SJSA1 (cell line): Measurements from ENCODE around the gene LYZL6. TPM values are rescaled to one million over a fixed set of nuclear protein-coding genes. Genes with fewer than 3 reads are reported as not detected.
A peak's percentile ranks its signal among the peaks of the same experiment; 100 is the strongest.

ENCODE experiments used
- DNase-seq, 2 experiments: peaks; one replicate each; pipeline ENCODE4 v3.0.0-alpha.2; 2015 to 2020; ENCODE audit warnings: low spot score in 2 of 2, low read depth in 1 of 2
- H3K27ac ChIP-seq: fragments of 250-450 bp; sonication (Bioruptor Pico); 2 replicates; pipeline ENCODE4 v1.5.1; 2020; ENCODE audit warnings: mild to moderate bottlenecking, moderate library complexity
- H3K27me3 ChIP-seq: fragments of 250-450 bp; sonication (Bioruptor Pico); replicated peaks from 2 replicates; pipeline ENCODE4 v1.5.1; 2020; ENCODE audit warnings: mild to moderate bottlenecking, moderate library complexity
- H3K36me3 ChIP-seq: fragments of 250-450 bp; sonication (Bioruptor Pico); 2 replicates; pipeline ENCODE4 v1.5.1; 2020; ENCODE audit warnings: mild to moderate bottlenecking
- H3K4me1 ChIP-seq: fragments of 250-450 bp; sonication (Bioruptor Pico); replicated peaks from 2 replicates; pipeline ENCODE4 v1.6.1; 2021; ENCODE audit warnings: mild to moderate bottlenecking
- H3K4me3 ChIP-seq: fragments of 250-450 bp; sonication (Bioruptor Pico); 2 replicates; pipeline ENCODE4 v1.5.1; 2020; ENCODE audit warnings: mild to moderate bottlenecking
- H3K9me3 ChIP-seq: fragments of 250-450 bp; sonication (Bioruptor Pico); replicated peaks from 2 replicates; pipeline ENCODE4 v1.5.1; 2020; ENCODE audit warnings: mild to moderate bottlenecking
- total RNA-seq: library from RNA; depleted of rRNA; stranded (reverse); fragments of >200 nt; shearing (Covaris generic); gene quantifications from 2 replicates; pipeline ENCODE4 v1.2.3, GENCODE V29; 2014; rRNA removed

Gene LYZL6, protein sequence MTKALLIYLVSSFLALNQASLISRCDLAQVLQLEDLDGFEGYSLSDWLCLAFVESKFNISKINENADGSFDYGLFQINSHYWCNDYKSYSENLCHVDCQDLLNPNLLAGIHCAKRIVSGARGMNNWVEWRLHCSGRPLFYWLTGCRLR
- total RNA-seq = not detected in 2 replicates

DNA sequence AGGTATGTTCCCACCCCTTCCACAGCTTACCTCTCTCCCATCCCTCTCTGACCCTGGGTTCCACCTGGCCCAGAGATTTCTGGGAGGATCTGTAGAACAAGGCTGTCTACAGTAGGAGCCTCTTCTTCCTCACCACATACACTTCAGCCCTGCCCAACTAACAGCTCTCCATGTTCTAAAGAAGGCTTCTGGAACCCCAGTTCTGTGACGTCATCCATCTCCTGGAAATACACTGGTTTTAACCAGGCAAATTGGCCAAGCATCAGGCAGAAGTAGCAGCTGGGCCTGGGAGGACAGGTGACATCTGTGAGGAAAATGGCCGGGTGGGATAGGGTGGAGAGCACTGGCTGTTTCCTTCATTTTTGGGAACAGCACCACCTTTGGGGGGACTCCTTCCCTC, at the start of gene LYZL6:
Gene LYZL6, minus strand, starts transcription at position 177 of the 400 bp plus-strand sequence. CDS start 4,357 bp downstream, outside the sequence.
- no peaks in the 10 kb centered on the region for H3K36me3 ChIP-seq
- no peaks in the 10 kb centered on the region for H3K4me1 ChIP-seq
- no peak for DNase-seq
- H3K27ac ChIP-seq = no peak within 1 kb of the TSS
- no peaks in the 10 kb centered on the region for H3K27me3 ChIP-seq
- no peaks in the 10 kb centered on the region for H3K9me3 ChIP-seq
- H3K4me3 ChIP-seq = no peak within 1 kb of the TSS

GRCh38 chr17:35991075-35991474, 47.6 kb upstream of the LYZL6 start:
- H3K4me3 ChIP-seq = no peak overlapping the region
- DNase-seq = no peak
- H3K4me1 ChIP-seq = no peaks in the 10 kb centered on the region
- H3K36me3 ChIP-seq = no peaks in the 10 kb centered on the region
- no peaks in the 10 kb centered on the region for H3K9me3 ChIP-seq
- H3K27me3 ChIP-seq = no peaks in the 10 kb centered on the region
- H3K27ac ChIP-seq = no peak overlapping the region

GRCh38 chr17:35988164-35988563, 44.7 kb upstream of the LYZL6 start:
- H3K27ac ChIP-seq = no peak overlapping the region
- no peaks in the 10 kb centered on the region for H3K4me1 ChIP-seq
- H3K27me3 ChIP-seq = no peaks in the 10 kb centered on the region
- H3K36me3 ChIP-seq = no peaks in the 10 kb centered on the region
- no peaks in the 10 kb centered on the region for H3K9me3 ChIP-seq
- H3K4me3 ChIP-seq = no peak overlapping the region
- DNase-seq = no peak

DNA sequence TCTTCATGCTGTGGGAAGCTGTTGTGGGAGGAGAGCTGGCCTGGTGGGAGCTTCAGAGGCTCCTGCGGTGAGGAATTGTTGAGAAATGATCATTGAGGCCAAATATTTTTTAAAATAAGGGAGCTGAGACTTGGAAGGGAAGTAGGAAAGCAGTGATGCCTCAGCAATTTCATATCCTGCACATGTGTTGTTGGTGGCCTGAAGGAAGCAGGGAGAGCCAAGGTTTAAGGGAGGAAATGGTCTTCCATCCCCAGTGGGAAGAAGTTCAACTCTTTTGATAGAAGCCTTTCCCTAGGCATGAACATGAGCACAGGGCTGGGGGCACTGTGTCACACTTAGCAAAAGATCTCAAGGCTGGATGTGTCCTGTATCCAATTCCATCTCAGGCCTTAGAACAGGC, 43.1 kb upstream of the LYZL6 start, which contains the start of gene CCL14:
Gene CCL14, minus strand, starts transcription at position 87 of the 400 bp plus-strand sequence. Its CDS starts 80 bp downstream, at position 7.
- Histone ChIP-seq H3K27ac (no peak within 1 kb of the TSS), H3K4me3 (no peak within 1 kb of the TSS), H3K36me3 (no peaks in the 10 kb centered on the region), H3K27me3 (no peaks in the 10 kb centered on the region), H3K4me1 (no peaks in the 10 kb centered on the region), H3K9me3 (no peaks in the 10 kb centered on the region)
- no peak for DNase-seq

DNA sequence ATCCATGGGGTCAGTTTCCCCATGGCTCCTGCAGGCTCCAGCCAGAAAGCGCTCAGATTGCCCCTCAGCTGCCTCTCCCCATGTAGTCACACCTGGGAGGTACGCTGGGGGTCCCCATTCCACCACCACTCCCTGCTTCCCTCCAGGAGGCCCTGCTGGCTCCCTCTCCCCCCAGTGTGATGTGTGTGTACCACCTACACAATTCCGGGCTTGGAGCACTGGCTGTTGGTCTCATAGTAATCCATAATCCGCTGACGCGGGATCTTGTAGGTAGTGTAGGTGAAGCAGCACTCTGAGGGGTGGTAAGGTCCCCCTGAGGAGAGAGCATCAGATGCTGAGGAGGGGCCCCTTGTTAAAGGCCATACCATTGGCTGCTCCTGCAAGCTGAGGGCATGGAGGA, 40.6 kb upstream of the LYZL6 start:
- peak in 1 of 2 experiments; percentile 15 for DNase-seq
- Histone ChIP-seq H3K4me1 (no peaks in the 10 kb centered on the region), H3K27ac (no peak overlapping the region), H3K36me3 (no peaks in the 10 kb centered on the region), H3K27me3 (no peaks in the 10 kb centered on the region; the same call in 1 of the 2 replicates), H3K9me3 (no peaks in the 10 kb centered on the region), H3K4me3 (no peak overlapping the region)

GRCh38 chr17:35982409-35983191, 39.1 kb upstream of the LYZL6 start:
- Histone ChIP-seq H3K4me3 (no peak overlapping the region), H3K36me3 (no peaks in the 10 kb centered on the region), H3K27me3 (no peaks in the 10 kb centered on the region; the same call in 1 of the 2 replicates), H3K9me3 (no peaks in the 10 kb centered on the region), H3K4me1 (no peaks in the 10 kb centered on the region), H3K27ac (no peak overlapping the region)
- DNase-seq = no peak

GRCh38 chr17:35981908-35982330, 38.4 kb upstream of the LYZL6 start:
- H3K4me1 ChIP-seq = no peaks in the 10 kb centered on the region
- H3K4me3 ChIP-seq = no peak overlapping the region
- DNase-seq = no peak
- no peaks in the 10 kb centered on the region; the same call in 1 of the 2 replicates for H3K27me3 ChIP-seq
- H3K36me3 ChIP-seq = no peaks in the 10 kb centered on the region
- H3K9me3 ChIP-seq = no peaks in the 10 kb centered on the region
- no peak overlapping the region for H3K27ac ChIP-seq

DNA sequence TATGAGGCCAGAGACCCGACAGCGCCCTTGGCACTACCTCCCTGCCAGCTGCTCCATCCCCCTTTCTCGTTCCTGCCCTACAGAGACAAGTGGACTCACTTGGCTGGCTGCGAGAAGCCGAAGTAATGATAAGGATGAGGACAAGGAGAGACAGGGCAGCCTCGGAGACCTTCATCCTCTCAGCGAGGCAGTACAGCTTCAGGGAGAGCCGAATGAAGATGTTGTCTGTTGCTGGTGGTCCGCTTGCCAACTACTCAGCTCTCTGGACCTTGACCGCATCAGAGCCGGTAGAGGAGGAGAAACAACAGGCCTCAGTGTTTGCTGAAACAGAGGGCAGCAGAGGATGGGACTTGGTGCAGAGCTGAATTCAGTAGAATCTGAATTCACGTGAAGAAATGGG, 37.7 kb upstream of the LYZL6 start, which contains the start of gene CCL16:
Gene CCL16, minus strand, starts transcription at position 252 of the 400 bp plus-strand sequence. Its CDS starts 77 bp downstream, at position 175.
- no peaks in the 10 kb centered on the region; the same call in 1 of the 2 replicates for H3K27me3 ChIP-seq
- no peak within 1 kb of the TSS for H3K27ac ChIP-seq
- H3K4me1 ChIP-seq = no peaks in the 10 kb centered on the region
- H3K36me3 ChIP-seq = no peaks in the 10 kb centered on the region
- H3K9me3 ChIP-seq = no peaks in the 10 kb centered on the region
- H3K4me3 ChIP-seq = no peak within 1 kb of the TSS
- no peak for DNase-seq

DNA sequence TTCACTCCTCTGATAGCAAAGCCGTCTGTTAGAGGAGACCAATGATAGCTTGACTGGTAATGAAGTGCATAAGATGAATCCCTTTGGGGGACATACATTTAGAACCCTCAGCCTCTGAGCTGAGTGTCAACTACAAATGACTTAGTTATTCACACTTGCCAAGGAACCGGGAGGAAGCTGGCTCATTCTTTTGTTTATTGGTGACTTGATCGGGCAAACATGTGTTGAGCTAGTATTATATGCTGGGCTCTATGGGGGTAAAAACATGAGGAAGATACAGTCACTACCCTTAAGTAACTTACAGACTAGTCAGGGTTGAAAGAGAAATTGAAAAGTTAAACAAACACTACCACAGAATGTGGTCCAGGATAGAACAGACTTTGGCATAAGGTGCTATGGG, 34.8 kb upstream of the LYZL6 start:
- no peaks in the 10 kb centered on the region for H3K36me3 ChIP-seq
- no peaks in the 10 kb centered on the region for H3K4me1 ChIP-seq
- H3K4me3 ChIP-seq = no peak overlapping the region
- no peaks in the 10 kb centered on the region for H3K9me3 ChIP-seq
- no peak overlapping the region for H3K27ac ChIP-seq
- H3K27me3 ChIP-seq = no peaks in the 10 kb centered on the region; the same call in 1 of the 2 replicates
- DNase-seq = no peak

DNA sequence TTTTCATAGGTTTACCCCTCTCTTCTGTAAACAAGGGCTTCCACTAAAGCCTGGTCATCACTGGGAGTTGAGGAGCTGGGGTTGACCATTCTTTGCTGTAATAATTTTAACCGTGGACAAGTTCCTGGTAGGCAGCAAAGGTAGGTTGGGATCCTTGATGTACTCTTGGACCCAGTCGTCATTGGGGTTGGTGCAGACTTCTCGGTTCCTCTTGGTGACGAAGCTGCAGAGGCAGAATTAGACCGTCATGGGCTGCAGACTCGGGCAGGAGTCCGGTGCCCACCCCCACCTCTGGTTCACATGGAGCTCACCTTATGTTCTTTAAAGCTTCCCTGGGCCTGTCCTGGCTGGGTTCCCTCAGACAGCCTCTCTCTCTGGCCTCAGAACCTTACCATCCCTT, 34.0 kb upstream of the LYZL6 start:
- no peak overlapping the region for H3K4me3 ChIP-seq
- H3K4me1 ChIP-seq = no peaks in the 10 kb centered on the region
- H3K9me3 ChIP-seq = no peaks in the 10 kb centered on the region
- DNase-seq = no peak
- H3K27ac ChIP-seq = no peak overlapping the region
- no peaks in the 10 kb centered on the region for H3K36me3 ChIP-seq
- no peaks in the 10 kb centered on the region; the same call in 1 of the 2 replicates for H3K27me3 ChIP-seq

GRCh38 chr17:35973333-35974260, 30.1 kb upstream of the LYZL6 start:
- H3K27ac ChIP-seq = no peak overlapping the region
- DNase-seq = peak in 1 of 2 experiments; percentile 20
- no peaks in the 10 kb centered on the region for H3K27me3 ChIP-seq
- H3K9me3 ChIP-seq = no peaks in the 10 kb centered on the region
- no peak overlapping the region for H3K4me3 ChIP-seq
- no peaks in the 10 kb centered on the region for H3K36me3 ChIP-seq
- no peaks in the 10 kb centered on the region for H3K4me1 ChIP-seq

GRCh38 chr17:35972945-35973332, 29.4 kb upstream of the LYZL6 start:
- Histone ChIP-seq H3K4me3 (no peak overlapping the region), H3K36me3 (no peaks in the 10 kb centered on the region), H3K27ac (no peak overlapping the region), H3K4me1 (no peaks in the 10 kb centered on the region), H3K9me3 (no peaks in the 10 kb centered on the region), H3K27me3 (no peaks in the 10 kb centered on the region)
- peak in 1 of 2 experiments; percentile 12 for DNase-seq

- no peaks in the 10 kb centered on the region for H3K9me3 ChIP-seq
- H3K4me3 ChIP-seq = no peak overlapping the region
- H3K36me3 ChIP-seq = no peaks in the 10 kb centered on the region
- DNase-seq = no peak
- H3K27me3 ChIP-seq = no peaks in the 10 kb centered on the region
- H3K4me1 ChIP-seq = no peaks in the 10 kb centered on the region
- no peak overlapping the region for H3K27ac ChIP-seq
Measured at GRCh38 chr17:35972535-35972934, 29.0 kb upstream of the LYZL6 start.
